CD4-positive, alpha-beta T cell treated with Interferon gamma for 1 hour (primary cell): ENCODE results near the gene PTGER3.

Source experiments
- DNase-seq: peaks from one replicate; pipeline ENCODE4 v3.0.0-alpha.2; 2020

The PTGER3 gene

GRCh38 chr1:71049951-71050598 is 2.5 kb upstream of the PTGER3 start:
- DNase-seq: no peak

DNA sequence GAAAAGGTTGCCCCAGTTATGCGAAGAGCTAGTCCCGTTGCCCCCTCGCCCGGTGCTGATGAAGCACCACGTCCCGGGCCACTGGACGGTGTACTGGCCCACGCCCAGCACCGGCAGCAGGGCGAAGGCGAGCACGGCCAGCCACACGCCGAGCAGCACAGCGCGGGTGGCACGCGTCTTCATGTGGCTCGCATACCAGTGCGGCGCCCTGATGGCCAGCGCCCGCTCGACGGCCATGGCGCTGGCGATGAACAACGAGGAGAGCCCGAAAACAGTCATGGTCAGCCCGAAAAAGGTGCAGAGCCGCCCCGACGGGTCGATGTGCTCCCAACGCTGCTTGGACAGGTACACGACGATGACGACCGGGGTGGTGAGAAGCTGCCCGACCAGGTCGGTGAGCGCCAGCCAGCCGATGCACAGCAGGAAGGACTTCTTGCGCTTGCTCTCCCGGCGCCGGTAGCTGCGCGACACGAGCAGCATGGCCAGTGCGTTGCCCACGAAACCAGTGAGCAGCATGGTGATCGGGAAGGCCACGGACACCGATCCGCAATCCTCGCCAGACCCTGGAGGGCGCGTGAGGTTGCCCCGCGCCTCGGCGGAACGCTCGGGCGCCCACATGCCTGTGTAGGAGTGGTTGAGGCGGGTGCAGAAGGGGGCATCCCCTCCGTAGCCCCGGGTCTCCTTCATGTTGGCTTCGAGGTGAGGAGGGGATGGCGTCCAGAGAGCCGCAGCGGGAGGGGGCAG is 553 bp downstream of the PTGER3 start:
- DNase-seq: no peak

- DNase-seq: no peak
Measured at GRCh38 chr1:71045463-71046028, 2.1 kb downstream of the PTGER3 start.

- no peak for DNase-seq
Measured at GRCh38 chr1:71044833-71045232, 2.8 kb downstream of the PTGER3 start.

DNA sequence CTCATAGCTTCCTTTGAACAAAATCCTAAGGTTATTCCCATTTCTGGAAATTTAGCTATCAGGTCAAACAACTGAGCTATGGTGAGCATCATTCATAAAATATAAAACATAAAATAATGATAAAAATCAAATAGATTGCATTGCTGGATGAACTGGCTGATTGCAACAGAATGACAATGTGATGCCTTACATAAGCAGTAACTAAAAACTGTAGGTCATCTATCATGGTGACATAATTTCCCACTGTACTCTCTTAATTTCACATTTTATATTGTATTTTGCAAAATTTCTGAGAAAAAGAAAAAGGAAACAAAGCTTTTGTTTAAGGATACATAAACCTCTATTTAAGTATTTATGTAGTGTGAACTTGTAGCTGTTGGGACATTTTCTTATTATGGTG is 4.6 kb downstream of the PTGER3 start:
- no peak for DNase-seq

GRCh38 chr1:71041806-71042205 is 5.8 kb downstream of the PTGER3 start:
- DNase-seq: no peak

GRCh38 chr1:71039661-71040262 is 7.9 kb downstream of the PTGER3 start:
- no peak for DNase-seq

GRCh38 chr1:71038942-71039341 is 8.7 kb downstream of the PTGER3 start:
- no peak for DNase-seq

GRCh38 chr1:71037829-71038620 is 9.6 kb downstream of the PTGER3 start:
- no peak for DNase-seq

DNA sequence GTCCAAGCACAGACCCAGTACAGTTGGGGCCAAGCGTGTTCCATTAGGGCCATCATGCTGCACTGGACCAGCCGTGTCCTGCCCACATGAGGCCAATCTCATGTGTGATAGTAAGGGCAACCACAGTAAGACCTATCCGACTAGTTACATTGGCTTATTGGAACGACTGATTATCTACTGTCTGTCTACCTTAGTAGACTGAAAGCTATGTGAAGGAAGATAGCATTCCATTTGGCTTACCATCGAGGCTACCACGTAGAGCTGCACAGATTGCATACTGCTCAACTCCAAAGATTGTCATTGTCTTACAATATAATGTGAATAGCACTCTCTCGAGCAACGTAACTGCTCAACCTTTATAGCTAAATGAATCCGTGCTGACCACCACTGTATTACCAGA is 10.6 kb downstream of the PTGER3 start:
- DNase-seq: no peak

GRCh38 chr1:71033136-71033535 is 14.5 kb downstream of the PTGER3 start:
- DNase-seq: no peak

DNA sequence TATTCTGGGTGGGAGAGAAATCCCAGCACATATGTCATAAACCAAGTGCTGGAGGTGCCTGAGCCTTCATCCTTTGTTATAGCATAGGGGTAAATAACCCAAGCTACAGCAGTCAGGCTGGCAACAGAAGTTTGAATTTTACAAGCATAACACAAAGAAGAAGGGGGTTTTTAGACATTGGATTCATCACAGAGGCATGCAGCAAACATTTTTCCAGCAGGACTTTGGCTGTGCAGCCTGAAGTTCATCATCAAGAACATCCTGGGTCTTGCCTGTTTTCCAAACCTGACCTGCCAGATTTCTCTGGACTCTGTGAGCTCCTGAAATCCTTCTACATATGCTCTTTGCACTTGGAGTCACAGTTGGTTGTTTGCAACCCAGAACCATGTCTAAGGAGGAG is 16.2 kb downstream of the PTGER3 start:
- DNase-seq: no peak

DNA sequence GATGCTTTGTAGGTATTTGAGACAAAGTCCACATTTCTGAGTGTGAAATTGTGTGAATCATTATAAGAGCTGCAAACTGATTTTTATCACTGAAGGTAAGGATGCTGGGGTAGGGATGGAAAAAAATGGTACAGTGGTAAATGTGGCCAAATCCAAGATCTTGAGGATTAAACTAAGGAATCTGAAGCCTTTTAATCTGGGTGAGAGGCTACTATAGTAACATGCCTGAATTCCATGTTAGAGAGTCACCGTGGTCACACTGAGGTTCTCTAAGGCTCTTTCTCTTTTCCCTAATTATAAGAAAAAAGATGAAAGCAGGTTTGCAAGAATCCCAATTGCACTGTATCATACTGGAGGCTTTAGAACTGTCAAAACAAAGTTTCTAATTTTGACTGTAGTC is 17.6 kb downstream of the PTGER3 start:
- DNase-seq: no peak

GRCh38 chr1:71028981-71029380 is 18.6 kb downstream of the PTGER3 start:
- DNase-seq: no peak

DNA sequence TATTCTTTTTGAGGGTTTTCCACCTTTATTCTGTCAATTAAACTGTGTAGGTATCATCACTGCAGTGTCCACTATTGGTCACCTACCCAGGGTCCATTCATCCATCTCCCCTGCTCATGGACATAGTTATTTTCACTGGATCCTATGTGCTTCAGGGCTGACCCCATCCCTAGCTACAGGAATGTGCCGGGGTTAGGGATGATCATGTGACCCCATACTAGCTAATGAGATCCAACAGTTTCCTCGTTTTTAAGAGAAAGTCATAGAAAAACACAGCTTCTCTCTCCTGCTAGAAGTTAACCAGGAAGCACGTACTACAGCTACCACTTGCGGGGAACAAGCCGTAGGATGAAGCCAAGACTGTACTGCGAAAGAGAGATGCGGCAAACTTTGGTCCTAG is 19.6 kb downstream of the PTGER3 start:
- no peak for DNase-seq

DNA sequence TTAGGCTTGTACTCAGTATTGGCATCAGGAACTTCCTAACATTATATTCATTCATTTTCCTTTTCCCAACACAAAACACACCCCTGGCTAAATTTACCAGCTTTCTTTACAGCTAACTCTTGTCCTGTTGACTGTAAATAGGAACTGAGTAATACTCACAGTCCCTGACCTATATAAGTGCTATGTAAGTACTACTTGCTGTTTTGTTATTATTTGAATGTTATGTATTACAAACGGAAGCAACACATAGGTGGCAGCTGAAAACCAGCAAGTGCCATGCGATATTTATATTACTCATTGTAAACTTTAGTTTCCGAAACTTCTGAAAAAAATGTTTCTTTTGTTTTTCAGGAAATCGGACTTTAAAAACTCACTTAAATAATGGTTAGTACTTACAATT is 21.5 kb downstream of the PTGER3 start:
- no peak for DNase-seq

DNA sequence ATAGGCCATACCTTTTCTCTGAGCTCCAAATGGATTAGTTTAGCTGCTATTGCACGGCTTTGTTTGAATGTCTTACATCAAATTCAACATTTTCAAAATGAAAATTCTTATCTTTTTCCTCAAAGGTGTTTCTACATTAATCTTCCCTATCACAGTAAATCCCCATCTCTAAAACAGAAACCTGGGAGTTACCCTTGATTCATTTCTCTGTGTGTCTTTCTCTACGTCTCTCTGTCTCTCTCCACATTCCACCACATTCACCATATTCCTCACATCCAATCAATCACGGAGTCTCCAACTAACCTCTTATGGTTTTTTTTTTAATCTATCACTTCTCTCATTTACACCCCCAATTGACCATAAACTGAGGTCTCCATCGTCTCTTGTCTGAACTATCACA is 24.1 kb downstream of the PTGER3 start:
- no peak for DNase-seq

DNA sequence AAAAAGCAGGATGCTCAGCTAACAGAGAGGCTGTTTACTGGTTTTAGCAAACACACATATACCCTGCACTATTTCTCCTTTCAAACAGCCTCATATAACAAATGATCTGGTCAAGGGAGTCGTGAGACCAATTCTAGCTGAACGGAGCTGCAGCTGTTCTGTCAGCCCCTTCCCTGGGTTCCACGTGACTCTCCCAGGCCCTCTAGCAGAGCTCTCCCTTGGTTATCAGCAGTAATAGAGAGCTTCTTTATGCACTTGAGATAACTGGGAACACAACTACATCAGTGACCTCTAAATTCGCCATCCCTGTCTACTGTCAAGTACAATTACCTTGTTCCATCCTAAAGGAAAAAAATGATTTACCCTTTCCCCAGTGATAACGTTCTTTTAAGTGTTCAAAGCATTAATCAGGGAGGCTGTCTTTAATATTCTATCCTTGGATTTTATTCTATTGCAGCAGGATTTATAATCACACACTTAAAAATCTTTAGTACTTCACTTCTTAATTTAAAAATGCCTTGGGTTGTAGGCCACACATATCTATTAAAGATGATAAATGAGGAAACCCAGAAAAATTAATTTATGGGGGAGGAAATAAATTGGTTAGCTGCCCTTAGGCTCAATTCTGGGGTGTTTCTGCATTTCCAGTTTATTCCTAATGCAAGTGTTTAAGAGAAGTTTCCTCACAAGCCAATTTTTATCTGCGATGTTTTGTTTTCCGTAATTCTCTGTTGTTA is 28.2 kb downstream of the PTGER3 start:
- no peak for DNase-seq

DNA sequence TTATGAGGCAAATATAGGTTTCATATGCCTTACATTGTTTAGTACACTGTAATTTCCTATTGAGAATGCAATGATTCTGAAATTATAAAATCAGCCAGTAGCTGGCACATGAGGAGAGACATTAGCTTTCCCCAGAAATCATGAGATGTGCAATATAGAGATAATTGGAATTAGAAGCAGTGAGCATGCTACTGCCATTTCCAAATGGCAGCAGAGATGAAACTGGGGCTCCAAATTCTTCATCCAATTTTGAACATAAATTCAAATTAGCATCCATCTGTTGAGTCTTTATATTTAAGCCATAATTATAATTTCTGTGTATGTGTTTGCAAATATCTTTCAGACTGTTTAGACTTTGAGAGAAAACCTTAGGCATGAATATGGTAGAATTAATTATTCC is 28.8 kb downstream of the PTGER3 start:
- no peak for DNase-seq

GRCh38 chr1:71015745-71016144 is 31.9 kb downstream of the PTGER3 start:
- DNase-seq: no peak

GRCh38 chr1:71014178-71014579 is 33.4 kb downstream of the PTGER3 start:
- no peak for DNase-seq

DNA sequence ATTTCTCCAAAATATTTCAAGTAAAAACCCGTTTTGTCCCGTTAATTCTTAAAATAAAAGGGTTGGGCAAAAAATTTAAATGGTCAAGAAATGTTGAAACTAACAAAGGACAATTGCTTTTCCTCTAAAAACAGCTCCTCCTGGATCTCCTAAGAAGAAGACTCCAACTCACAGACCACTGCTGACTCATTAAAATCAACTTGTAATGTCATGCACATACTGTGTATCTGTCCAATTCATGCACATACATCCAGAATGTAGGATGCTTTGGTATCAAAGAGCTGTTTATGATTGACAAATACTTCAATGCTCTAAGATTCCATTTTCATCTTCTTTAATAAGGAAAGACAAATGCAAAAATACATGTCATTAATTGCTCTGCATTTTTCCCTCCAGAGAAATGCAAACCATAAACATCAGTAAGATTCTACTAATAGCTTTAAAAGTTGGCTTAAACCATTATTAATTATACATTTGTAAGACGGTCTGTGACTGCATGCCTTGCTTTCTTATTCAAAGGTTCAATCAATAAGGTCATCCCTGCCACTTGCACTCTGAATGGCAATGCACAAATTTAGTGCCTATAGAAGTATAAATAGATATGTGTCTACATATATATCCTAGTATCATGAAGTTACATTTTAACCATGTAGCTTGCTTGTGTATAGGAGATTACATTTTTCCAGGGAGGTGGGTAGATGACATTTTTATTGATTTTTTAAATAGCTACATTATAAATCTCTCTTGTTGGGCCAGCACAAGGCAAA is 44.7 kb downstream of the PTGER3 start:
- DNase-seq: no peak
